Natural killer cell (primary cell): Measurements from ENCODE around the gene GRIA3. TPM values are rescaled to one million over a fixed set of nuclear protein-coding genes. Genes with fewer than 3 reads are reported as not detected.

ENCODE experiments used
- ATAC-seq, 3 donors: fragments of 150-1000 bp in 2 of 3; fragments of 200-7000 bp in 1 of 3; cut with Tn5 transposase; 1 replicate in 1 of 3; 2 replicates in 2 of 3; pipeline ENCODE4 v1.10.0; 2021; ENCODE audit warnings: mild to moderate bottlenecking in 2 of 3, moderate library complexity in 2 of 3
- DNase-seq, 2 donors: peaks; one replicate each; pipeline versions ENCODE4 v3.0.0 to v3.0.0-alpha.2; 2013 to 2021; ENCODE audit warnings: mixed read lengths in 1 of 2
- H3K27ac ChIP-seq: one replicate; pipeline ENCODE4 v1.5.1; 2013; ENCODE audit warnings: mild to moderate bottlenecking, low read length
- H3K27me3 ChIP-seq: one replicate; pipeline ENCODE4 v1.6.1; 2013; ENCODE audit warnings: low read length; ENCODE audit not compliant: control insufficient read depth, insufficient read depth
- H3K36me3 ChIP-seq: one replicate; pipeline ENCODE4 v1.6.1; 2013; ENCODE audit warnings: low read length; ENCODE audit not compliant: control insufficient read depth, insufficient read depth
- H3K4me1 ChIP-seq: one replicate; pipeline ENCODE4 v1.6.1; 2013; ENCODE audit warnings: low read length; ENCODE audit not compliant: control insufficient read depth, insufficient read depth
- H3K4me3 ChIP-seq: one replicate; pipeline ENCODE4 v1.5.1; 2013; ENCODE audit warnings: low read length
- H3K9me3 ChIP-seq: one replicate; pipeline ENCODE4 v1.6.1; 2013; ENCODE audit warnings: low read length; ENCODE audit not compliant: control insufficient read depth, insufficient read depth
- H3K27ac Mint-ChIP-seq, 2 donors: one replicate each; pipeline ENCODE4 v1.8.0; 2022; ENCODE audit warnings: mild to moderate bottlenecking in 2 of 2, mixed read lengths in 2 of 2, moderate library complexity in 1 of 2
- H3K27me3 Mint-ChIP-seq, 2 donors: one replicate each; pipeline ENCODE4 v1.8.0; 2022; ENCODE audit warnings: low read depth in 2 of 2, mixed read lengths in 2 of 2
- H3K36me3 Mint-ChIP-seq: one replicate; pipeline ENCODE4 v1.8.0; 2022; ENCODE audit warnings: mixed read lengths
- H3K4me1 Mint-ChIP-seq, 2 donors: one replicate each; pipeline ENCODE4 v1.8.0; 2022; ENCODE audit warnings: mixed read lengths in 2 of 2
- H3K4me3 Mint-ChIP-seq: one replicate; pipeline ENCODE4 v1.8.0; 2022; ENCODE audit warnings: mild to moderate bottlenecking, moderate library complexity, mixed read lengths
- H3K9me3 Mint-ChIP-seq, 2 donors: one replicate each; pipeline ENCODE4 v1.8.0; 2022; ENCODE audit warnings: mixed read lengths in 2 of 2
- CTCF ChIP-seq: fragments of 200-600 bp; IDR thresholded peaks from one replicate; pipeline ENCODE4 v1.8.0; 2022; ENCODE audit warnings: antibody characterized with exemption
- WGBS: methylation state at CpG from one replicate; pipeline ENCODE4 v1.1.7; 2013; ENCODE audit warnings: missing lambda C conversion rate; ENCODE audit not compliant: insufficient coverage; 5-methylcytosine and 5-hydroxymethylcytosine counted together
- intact Hi-C: fragments of 100-400 bp; cut with micrococcal nuclease; formaldehyde crosslinking; loops from one replicate; pipeline ENCODE4 v1.14.2; 2022
- total RNA-seq, 4 donors: library from RNA; stranded (reverse); fragments of 120-200 nt in 1 of 4; gene quantifications; one replicate each; pipeline versions ENCODE4 v1.2.3 to v1.2.4, GENCODE V29; 2013 to 2022

GRIA3 gene
- total RNA-seq, 3 donors from 2014 or later (not counting 1 experiment from before 2014, with no cell fraction given) = not detected

DNA sequence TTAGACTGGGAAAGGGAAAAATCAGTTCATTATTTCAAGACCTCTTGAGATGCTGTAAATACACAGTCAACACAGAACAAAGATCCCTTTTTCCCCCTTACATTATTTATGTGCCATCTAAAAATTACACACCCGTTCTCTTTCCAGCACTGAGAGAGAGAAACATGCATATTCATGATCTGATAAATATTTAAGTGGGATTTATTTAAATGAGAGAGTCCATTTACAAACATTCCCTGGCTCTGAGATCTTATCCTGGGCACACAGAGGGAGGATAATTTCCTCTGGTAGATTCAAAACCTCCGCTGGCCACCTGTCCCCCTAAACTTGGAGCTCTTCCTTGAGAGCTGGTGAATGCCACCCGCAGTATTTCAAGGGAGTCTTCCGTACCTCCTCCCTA lies 88.6 kb downstream of the GRIA3 start:
- no peaks in the 10 kb centered on the region for H3K36me3 ChIP-seq
- Mint-ChIP-seq H3K36me3 (no peaks in the 10 kb centered on the region), H3K27me3 (no peaks in the 10 kb centered on the region), H3K27ac (no peak overlapping the region), H3K9me3 (no peaks in the 10 kb centered on the region), H3K4me1 (no peaks in the 10 kb centered on the region), H3K4me3 (no peak overlapping the region)
- 83% methylated on average over 3 of the region's 4 CpGs for WGBS
- no peak overlapping the region for H3K27ac ChIP-seq
- intact Hi-C loops = no loop called here
- H3K9me3 ChIP-seq = no peaks in the 10 kb centered on the region
- DNase-seq (no peak), ATAC-seq (no peak)
- H3K4me1 ChIP-seq = no peaks in the 10 kb centered on the region
- no peak overlapping the region for H3K4me3 ChIP-seq
- TF ChIP-seq CTCF = no peak
- no peaks in the 10 kb centered on the region for H3K27me3 ChIP-seq

GRCh38 chrX:123274796-123275195 lies 90.7 kb downstream of the GRIA3 start:
- Mint-ChIP-seq H3K27me3 (no peaks in the 10 kb centered on the region), H3K4me1 (no peaks in the 10 kb centered on the region), H3K27ac (no peak overlapping the region), H3K36me3 (no peaks in the 10 kb centered on the region), H3K4me3 (no peak overlapping the region), H3K9me3 (no peaks in the 10 kb centered on the region)
- no peaks in the 10 kb centered on the region for H3K9me3 ChIP-seq
- H3K36me3 ChIP-seq = no peaks in the 10 kb centered on the region
- no peaks in the 10 kb centered on the region for H3K4me1 ChIP-seq
- no peak overlapping the region for H3K27ac ChIP-seq
- H3K27me3 ChIP-seq = no peaks in the 10 kb centered on the region
- H3K4me3 ChIP-seq = no peak overlapping the region
- 83% methylated on average over 1 of the region's 2 CpGs for WGBS
- no peak for DNase-seq
- ATAC-seq = no peak
- intact Hi-C loops = no loop called here
- TF ChIP-seq CTCF = no peak

GRCh38 chrX:123277347-123277746 lies 93.3 kb downstream of the GRIA3 start:
- Mint-ChIP-seq H3K4me1 (no peaks in the 10 kb centered on the region), H3K4me3 (no peak overlapping the region), H3K9me3 (no peaks in the 10 kb centered on the region), H3K27me3 (no peaks in the 10 kb centered on the region), H3K27ac (no peak overlapping the region), H3K36me3 (no peaks in the 10 kb centered on the region)
- no peak for ATAC-seq
- Histone ChIP-seq H3K36me3 (no peaks in the 10 kb centered on the region), H3K4me3 (no peak overlapping the region), H3K9me3 (no peaks in the 10 kb centered on the region), H3K27ac (no peak overlapping the region), H3K4me1 (no peaks in the 10 kb centered on the region), H3K27me3 (no peaks in the 10 kb centered on the region)
- intact Hi-C loops = no loop called here
- no peak for DNase-seq
- TF ChIP-seq CTCF = no peak
- 42% methylated on average over 2 of the region's 4 CpGs for WGBS

DNA sequence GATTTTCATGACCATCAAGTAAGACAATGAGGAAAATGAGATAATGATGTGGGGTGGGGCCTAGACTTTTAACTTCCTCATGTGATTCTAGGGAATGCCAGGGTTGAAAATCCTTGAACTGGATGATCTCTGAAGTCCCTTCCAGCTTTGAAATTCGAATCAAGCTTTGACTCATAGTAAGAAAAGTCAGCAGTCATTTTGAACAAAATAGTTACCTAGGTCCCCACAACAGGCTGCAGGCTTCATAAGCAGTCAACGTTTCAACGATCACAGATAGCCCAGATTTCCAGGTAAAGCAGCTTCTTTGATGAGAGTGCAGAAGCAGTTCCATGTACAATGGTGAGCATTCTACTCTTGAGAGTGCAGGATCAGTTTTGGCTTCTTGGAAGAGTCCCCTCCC lies 93.7 kb downstream of the GRIA3 start:
- H3K27ac Mint-ChIP-seq = no peak overlapping the region
- DNase-seq (no peak), ATAC-seq (no peak)
- Histone ChIP-seq H3K4me3 (no peak overlapping the region), H3K27ac (no peak overlapping the region), H3K36me3 (no peaks in the 10 kb centered on the region), H3K4me1 (no peaks in the 10 kb centered on the region), H3K9me3 (no peaks in the 10 kb centered on the region), H3K27me3 (no peaks in the 10 kb centered on the region)
- WGBS = 72% methylated on average over 3 of the region's 3 CpGs
- no peaks in the 10 kb centered on the region for H3K4me1 Mint-ChIP-seq
- no peaks in the 10 kb centered on the region for H3K36me3 Mint-ChIP-seq
- H3K27me3 Mint-ChIP-seq = no peaks in the 10 kb centered on the region
- intact Hi-C loops = no loop called here
- no peak overlapping the region for H3K4me3 Mint-ChIP-seq
- no peak for TF ChIP-seq CTCF
- no peaks in the 10 kb centered on the region for H3K9me3 Mint-ChIP-seq
